HT1080 (cell line): ENCODE data around the gene MDP1. TPM values are rescaled to one million over a fixed set of nuclear protein-coding genes. Genes with fewer than 3 reads are reported as not detected.
A peak's percentile ranks its signal among the peaks of the same experiment; 100 is the strongest.
"Not testable (repeated sequence)": the region's sequence is repeated elsewhere in the genome, so short reads cannot be mapped to it uniquely, and the experiment has no call there.

Experiments used
- DNase-seq: peaks from one replicate; pipeline ENCODE4 v3.0.0-alpha.2; 2015; ENCODE audit warnings: low read depth
- total RNA-seq: library from RNA; depleted of rRNA; stranded (reverse); fragments of >200 nt; shearing (Covaris generic); gene quantifications from 2 replicates; pipeline ENCODE4 v1.2.3, GENCODE V29; 2014

MDP1 gene
- total RNA-seq, 1 experiment from 2014 or later: 12.3 TPM

DNA sequence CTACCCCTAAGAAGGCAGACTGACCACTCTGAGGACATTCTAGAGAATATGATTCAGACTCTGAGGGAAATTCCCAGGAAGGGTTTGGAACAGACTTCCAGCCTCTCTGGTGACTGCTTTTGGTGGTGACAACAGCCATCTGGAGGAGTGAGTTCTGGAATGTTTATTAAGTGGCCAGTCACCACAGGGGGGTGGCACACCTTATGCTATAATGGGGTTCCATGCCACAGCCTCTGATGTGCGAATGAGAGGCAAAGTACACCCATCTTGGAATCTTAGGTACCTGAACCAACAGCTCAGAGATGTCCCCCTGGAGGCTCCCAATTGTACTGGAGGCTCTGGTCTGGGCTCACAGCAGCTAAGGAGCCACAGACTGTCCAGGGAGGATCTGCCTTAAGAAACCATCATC is 36.0 kb upstream of the MDP1 start:
- no peak for DNase-seq

DNA sequence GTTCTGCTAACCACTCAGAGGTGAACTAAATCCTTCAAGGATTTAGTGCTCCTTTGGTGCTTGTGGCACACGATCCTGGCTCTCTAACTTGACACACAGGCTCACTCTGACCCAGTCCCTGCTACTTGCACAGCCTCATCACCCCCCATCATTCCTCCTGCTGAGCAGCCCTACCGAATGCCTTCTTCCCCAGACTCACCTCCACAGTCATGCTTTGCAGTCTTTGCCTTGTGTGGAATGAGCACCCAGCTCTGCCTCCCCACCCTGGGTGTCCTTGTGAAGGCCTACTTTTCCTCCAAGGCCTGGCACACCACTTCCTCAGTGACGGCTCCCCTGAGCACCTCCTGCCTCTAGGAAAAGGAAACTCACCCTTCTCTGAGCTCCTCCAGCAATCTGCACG is 34.5 kb upstream of the MDP1 start:
- no peak for DNase-seq

DNA sequence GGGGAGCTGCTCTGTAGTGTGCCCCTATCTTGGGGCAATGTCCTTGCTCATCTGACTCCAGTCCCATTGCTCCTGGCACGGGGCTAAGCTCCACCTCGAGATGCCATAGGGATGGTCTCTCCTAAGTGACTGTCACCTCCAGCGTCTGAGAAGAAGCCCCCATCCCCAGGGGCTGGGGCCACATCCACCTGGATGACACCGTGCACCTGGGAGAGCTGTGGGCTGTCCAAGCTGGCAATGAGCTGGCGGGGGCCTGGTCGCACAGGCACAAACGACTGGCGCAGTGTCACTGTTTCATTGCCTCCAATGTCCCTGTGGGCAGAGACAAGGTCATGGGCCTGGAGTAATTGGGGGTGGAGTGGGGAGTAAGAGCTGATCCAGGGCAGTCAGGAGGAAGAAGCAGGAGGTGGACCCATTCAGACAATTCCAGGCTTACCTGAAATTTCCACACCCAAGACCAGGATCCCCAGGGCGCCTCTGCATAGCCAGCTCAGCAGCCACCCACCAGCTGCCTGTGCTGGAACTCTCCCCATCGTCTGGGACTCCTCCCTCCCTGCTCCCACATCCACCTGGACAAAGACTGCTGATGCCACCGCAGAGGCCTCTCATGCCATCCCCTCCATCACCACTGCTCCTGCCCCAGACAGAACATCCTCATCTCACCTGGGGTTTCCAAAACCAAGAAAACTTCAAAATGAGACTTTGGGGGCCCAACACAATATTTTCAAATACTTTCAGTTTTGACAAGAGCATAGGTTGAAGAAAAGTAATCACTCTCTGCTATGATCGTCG is 33.6 kb upstream of the MDP1 start:
- no peak for DNase-seq

DNA sequence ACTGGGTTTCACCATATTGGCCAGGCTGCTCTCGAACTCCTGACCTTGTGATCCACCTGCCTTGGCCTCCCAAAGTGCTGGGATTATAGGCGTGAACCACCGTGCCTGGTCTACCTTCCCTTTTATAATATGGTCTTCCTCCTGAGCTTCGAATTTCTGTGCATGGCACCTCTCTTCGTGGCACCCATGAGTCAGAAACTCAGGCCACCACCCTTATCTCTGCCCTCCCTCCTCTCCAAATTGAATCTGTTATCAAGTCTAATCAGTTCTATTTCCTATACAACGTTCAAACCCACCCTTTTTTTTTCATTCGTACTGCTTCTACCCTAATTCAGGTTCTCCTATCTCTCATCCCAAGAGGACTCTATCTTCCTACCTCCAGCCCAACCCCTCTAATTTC is 31.6 kb upstream of the MDP1 start:
- DNase-seq: no peak

DNA sequence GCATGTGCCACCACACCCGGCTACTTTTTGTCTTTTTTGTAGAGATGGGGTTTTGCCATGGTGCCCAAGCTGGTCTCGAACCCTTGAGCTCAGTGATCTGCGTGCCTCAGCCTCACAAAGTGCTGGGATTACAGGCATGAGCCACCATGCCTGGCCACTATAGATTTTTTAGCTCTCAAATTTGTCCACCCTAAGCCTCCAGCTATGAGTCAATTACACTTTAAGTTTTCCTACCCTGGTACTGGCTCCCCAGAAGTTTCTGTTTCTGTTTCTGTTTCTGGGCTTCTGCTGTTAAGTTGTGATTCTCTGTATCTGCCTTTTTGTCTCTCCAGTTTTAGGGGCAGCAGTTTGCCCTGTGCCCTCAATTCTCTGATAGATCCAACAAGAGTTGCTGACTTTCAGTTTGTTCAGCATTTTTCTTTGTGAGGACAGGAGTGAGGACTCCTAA is 30.9 kb upstream of the MDP1 start:
- DNase-seq: peak; percentile 10

DNA sequence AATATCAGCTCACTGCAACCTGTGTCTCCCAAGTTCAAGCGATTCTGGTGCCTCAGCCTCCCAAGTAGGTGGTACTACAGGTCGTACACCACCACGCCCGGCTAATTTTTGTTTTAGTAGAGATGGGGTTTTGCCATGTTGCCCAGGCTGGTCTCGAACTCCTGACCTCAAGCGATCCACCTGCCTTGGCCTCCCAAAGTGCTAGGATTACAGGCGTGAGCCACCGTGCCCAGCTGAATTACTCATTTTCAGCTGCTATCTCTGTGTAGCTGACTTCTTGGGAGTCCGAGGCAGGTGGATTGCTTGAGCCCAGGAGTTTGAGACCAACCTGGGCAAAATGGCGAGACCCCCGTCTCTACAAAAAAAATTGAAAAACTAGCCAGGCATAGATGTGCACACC is 29.5 kb upstream of the MDP1 start:
- not testable (repeated sequence) for DNase-seq

DNA sequence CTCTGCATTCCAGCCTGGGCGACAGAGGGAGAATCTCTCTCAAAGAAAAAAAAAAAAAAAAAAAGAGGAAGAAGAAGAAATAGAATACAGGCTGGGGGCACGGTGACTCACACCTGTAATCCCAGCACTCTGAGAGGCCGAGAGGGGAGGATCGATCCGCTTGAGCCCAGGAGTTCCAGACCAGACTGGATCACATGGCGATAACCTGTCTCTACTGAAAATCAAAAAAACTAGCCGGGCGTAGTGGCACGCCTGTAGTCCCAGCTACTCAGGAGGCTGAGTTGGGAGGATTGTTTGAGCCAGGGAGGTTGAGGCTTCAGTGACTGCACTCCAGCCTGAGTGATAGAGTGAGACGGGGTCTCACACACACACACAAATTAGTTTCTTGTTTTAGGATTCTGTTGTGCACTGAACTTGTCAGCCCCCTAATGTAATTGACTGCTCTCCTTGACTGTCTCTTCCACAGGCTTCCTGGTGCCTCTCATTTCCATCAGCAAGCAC is 27.5 kb upstream of the MDP1 start:
- DNase-seq: peak; percentile 78

DNA sequence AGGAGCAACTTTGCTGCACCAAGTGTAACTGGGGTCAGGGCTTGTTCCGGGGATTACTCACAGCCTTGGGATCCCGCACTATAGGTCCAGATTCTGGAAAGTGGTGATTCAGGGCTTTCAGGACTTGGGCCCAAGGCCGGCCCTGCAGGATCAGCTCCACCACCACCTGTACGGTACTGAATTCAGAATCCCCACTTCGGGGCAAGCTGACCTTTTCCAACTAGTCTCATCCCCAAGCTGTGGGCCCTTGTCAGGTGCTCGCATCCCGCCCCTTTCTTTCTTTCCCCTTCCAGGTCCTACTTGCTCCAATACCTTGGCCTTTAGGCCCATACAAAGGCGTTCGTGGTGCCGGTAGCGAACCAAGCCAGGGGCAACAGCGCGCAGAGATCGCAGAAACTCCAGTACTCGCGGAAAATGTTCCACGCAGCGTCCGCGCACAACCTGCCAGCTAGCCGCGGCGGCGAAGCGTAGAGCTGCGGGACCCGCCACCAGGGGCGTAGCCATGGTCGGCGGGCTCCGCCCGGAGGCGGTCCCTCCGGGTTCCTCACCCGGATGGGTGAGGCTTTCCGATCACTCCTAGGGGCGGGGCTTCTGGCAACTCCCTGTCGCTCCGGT is 26.1 kb upstream of the MDP1 start:
- DNase-seq: peak; percentile 56

DNA sequence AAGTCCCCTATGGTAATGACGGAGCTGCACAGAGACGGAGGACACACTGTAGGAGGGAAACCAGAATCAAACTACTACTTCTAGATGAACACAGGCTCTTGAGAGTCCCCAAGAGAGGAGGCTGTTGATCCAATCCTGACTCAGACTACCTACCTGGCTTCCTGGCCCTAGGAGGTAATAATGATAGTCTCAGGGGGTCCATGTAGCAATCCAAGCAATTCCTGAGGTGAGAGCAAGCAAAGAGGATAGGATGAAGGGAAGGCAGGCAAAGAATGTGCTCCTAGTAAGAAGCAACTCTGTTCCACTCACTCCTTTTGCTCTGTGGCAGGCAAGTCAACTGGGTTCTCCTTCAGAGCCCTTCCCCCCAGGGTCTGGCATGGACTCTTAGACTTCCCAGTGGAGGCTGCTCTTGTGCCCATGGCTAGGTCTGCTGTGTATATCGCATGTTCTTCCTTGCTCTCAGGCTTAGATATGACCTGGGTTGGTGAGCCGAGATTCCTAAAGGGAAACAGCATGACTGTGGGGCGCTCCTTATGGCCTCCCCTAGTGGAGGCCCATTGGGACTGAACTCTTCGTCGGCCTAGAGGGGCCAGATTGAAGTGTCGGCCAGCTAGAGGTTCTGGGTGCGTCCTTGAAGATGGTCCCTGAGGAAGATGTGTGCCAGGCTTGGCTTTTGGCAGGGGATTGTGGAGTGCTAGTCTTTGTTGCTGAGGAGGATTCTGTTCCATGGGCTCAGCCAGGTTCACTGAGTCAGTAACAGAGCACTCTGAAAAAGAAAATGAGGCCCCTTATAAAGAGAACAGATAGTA is 24.4 kb upstream of the MDP1 start:
- DNase-seq: no peak

DNA sequence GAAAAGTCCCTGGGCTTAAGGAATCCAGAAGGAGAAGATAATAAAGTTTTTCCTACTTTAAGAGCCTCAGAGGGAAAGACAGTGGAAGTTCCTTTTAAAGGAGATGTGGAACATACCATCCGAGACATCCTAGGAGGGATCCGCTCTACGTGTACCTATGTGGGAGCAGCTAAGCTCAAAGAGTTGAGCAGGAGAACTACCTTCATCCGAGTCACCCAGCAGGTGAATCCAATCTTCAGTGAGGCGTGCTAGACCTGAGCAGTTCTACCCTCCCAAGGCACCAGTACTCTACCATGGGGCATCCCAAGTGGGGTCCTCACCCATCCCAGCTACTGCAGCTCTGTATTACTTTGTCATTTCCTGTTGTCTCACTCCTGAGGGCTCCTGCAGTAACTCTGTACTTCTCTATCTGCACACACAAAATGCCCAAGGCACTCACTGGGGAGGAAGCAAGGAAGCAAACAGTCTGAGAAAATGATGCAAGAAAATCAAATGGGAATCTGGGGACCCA is 22.7 kb upstream of the MDP1 start:
- DNase-seq: peak; percentile 25

DNA sequence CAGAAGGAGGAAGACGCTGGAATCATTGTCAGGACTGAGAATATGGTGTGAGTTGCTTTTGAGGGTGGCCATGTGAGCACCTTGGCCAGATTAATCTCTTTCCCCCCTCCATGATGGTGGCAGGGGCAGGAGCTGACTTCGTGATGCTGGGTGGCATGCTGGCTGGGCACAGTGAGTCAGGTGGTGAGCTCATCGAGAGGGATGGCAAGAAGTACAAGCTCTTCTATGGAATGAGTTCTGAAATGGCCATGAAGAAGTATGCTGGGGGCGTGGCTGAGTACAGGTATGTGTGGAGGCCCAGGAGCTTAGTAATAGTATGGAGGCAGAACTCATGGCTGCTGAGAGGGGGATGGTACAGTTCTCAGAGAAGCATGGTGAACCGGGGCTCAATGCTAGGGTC is 22.3 kb upstream of the MDP1 start:
- peak; percentile 25 for DNase-seq

DNA sequence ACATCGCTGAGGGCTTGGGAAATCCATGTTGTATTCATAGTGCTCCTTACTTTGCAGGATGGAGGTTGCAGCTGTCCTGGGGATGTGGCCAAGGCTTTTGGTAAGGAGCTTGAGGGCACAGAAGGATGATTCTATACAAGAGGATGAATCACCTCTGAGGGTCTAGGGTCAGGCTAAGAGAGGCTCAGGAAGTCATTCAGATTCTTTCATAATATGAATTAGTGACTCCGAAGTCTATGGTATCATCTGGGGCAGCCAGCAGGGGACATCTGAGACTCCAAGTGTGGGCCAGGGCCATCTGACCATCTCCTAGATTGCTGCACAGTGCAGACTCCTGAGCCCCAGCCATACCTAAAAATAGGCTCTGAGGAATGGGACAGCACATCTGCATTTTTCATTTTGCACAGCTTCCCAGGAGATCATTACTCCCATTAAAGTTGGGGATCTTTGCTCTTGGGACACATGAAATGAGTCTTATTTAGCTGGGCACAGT is 21.6 kb upstream of the MDP1 start:
- no peak for DNase-seq

DNA sequence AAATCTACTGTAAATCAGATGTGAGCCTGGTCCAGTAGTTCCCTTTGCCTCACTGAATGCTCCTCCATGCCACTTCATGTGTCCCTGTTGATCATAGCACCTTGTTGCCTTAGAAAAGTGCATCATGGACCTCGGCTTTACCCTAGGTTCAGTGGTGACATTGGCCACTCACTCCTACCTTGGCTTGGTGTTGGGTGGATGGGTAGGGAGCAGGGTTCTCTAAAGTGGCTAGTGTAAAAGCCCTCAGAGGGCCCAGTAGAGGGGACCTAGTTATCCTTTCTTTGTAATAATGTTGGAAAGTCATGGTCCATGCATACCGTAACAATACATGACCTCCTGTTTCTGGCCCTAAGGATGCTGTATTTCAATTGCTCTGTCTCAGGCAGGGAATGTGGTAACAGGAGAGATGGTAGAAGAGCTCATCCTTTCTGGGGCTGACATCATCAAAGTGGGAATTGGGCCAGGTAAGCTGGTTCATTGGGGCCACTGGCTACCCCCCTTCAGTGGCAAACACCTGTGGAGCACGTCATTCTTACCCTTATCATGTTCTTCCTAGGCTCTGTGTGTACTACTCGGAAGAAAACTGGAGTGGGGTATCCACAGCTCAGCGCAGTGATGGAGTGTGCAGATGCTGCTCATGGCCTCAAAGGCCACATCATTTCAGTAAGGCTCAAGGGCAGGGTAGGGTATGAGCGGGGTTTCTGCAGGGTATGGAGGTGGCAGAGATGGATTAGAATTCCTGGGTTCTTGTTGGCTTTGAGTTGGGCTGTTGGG is 21.0 kb upstream of the MDP1 start:
- no peak for DNase-seq

DNA sequence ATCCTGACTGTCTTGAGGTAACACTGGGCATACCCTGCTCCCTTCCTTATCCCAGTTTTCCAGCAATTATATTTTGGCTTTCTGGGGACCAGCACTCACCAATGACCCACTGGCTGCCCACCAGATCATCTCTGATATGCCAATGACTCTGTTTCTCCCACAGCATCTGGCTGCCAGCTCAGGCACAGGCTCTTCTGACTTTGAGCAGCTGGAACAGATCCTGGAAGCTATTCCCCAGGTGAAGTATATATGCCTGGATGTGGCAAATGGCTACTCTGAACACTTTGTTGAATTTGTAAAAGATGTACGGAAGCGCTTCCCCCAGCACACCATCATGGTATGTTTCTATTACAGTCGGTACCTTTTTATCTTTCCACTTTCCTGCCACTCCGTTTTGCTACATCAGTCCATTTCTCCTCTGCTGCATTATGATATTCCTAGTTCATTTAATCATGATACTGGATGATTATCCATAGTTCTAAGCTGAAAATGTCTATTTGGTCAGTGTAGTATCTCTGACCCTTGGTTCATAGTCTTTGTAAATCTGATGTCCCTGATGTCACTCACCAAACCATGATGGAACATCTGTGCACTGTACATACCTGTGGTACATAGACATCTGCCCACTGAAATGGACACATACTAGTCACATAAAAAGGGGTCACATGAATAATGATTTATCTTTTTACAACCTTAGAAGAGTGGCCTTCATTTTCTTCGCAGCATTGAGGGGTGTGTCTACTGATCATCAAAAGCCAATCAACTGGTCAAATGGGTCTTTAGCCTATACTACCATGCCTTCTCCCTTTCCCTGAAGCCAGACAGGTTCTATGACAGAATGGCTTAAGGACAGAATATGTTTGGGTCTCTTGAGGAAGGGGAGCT is 20.2 kb upstream of the MDP1 start:
- no peak for DNase-seq

DNA sequence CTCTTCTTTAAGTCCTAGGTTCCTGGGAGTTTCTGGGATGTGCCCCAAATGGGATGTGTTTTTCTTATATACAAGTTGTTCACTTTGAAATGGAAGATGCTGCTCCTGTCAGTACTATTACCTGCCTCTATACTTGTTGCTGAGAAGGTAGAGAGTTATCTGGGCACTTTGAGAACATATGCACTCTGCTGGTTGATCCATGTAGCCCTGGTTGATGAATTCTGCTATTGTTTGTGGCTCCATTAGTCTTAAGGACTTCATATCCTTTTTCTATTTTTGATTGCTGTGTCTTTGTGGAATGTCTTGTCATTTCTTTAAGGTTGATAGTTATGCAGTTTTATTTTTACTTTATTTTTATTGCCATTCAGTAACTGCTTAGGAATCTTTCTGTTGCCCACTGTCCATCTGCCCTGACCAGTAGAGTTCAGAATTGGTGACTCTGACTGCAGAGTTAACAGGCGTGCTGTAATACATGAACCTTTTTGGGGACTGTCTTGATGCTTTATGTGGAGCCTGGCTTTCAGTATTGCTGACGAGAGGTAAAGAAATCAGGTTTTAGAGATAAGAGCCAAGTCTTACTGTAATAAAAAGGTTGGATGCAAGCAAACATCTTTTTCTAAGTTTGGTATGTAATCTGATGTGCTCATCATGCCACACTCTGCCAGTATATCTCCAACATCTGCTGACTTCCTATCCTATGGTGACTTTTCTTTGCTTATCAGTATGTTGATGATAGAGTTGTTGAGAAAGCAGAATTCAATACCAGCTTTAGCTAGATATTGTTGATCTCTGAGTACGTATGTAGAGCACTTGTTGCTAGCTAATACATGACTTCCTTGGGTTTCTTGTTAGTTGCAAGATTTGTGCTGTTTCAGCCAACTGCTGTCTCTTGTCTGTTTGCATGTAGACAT is 18.5 kb upstream of the MDP1 start:
- no peak for DNase-seq

DNA sequence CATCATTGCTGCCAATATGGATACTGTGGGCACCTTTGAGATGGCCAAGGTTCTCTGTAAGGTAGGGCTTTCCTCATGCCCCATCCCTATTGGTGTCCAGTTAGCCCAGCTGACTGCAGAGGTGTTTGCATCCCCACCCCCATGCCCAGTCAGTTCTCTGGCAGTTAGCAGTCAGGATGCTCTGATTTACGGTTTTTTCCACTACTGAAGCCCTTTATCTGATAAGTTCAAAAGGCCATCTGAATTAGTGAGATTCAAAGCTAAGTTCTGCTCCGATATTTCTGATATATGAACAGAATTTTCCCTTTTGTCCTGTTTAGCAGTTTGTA is 17.6 kb upstream of the MDP1 start:
- no peak for DNase-seq

DNA sequence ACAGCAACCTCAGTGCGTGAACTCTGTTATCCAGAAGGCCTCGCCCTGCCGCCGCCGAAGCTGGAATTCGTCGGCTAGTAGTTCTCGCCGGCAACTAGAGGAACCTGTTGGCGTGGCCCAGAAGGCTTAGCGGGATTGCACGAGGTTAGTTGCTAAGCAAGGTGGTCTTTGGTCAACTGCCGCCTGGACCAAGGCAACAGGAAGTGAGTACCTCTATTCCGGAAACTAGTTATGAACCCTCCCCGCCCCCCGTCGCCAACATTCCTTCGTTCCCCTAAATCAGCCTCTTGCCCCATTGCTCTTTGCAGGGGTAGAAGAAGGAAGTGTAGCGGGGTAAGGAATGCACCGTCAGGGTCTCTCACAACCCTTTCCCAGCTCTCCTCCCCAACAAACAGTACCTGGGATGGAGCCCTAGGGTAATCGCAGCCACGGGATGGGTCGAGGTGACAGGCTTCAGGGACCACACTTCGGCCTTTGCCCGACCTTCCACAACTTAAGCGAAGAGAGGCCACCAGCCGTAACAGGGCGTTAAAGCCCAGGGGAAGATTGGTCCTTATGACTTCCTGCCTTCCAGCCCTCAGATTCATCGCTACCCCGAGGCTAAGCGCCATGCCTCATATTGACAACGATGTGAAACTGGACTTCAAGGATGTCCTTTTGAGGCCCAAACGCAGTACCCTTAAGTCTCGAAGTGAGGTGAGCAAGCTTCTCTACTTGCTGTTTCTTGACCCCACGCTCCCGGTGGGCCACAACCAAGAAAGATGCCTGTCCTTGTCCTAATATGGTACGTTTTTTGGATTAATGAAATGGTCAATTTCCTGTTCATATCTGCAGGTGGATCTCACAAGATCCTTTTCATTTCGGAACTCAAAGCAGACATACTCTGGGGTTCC is 17.0 kb upstream of the MDP1 start, which contains the start of gene GMPR2:
TSS of gene GMPR2 (plus strand) at position 285 of the 893 bp plus-strand sequence. CDS start at position 610, 325 bp downstream.
- no peak for DNase-seq
